B cell (primary cell): ENCODE results near the gene SLC9A3. TPM values are rescaled to one million over a fixed set of nuclear protein-coding genes. Genes with fewer than 3 reads are reported as not detected.

Experiments
- ATAC-seq: fragments of 200-7000 bp; cut with Tn5 transposase; one replicate; pipeline ENCODE4 v1.10.0; 2021; ENCODE audit warnings: low read depth, mild to moderate bottlenecking, moderate number of reproducible peaks, moderate library complexity
- CTCF ChIA-PET: fragments of 350-600 bp; sonication (Branson Sonifier 250); formaldehyde crosslinking; loops from one replicate; lab custom pipeline; 2021; ENCODE audit warnings: antibody characterized with exemption, inconsistent platforms; lab: Charles Lee
- POLR2A ChIA-PET: fragments of 350-600 bp; sonication (Branson Sonifier 250); formaldehyde crosslinking; loops from one replicate; lab custom pipeline; 2021; ENCODE audit warnings: antibody characterized with exemption; lab: Charles Lee
- DNase-seq: peaks from one replicate; pipeline ENCODE4 v3.0.0; 2013
- H2AFZ ChIP-seq: 2 replicates; pipeline ENCODE4 v1.6.1; 2012; ENCODE audit warnings: mild to moderate bottlenecking, low read depth, low read length; ENCODE audit not compliant: insufficient read depth, poor library complexity, severe bottlenecking
- H3K27ac ChIP-seq, 2 donors: 1 replicate in 1 of 2; 2 replicates in 1 of 2; pipeline ENCODE4 v1.5.1; 2012 to 2013; ENCODE audit warnings: low read length in 2 of 2, mild to moderate bottlenecking in 2 of 2, moderate library complexity in 1 of 2
- H3K27me3 ChIP-seq, 4 experiments: fragments of 200-600 bp in 1 of 4; sonication (generic) in 1 of 4; replicated peaks in 1 of 4; 1 replicate in 2 of 4; 2 replicates in 2 of 4; pipeline versions ENCODE4 v1.6.1 to v1.7.0; 2013 to 2016; ENCODE audit warnings: low read length in 3 of 4, mild to moderate bottlenecking in 2 of 4, mixed read lengths in 1 of 4, moderate library complexity in 1 of 4; ENCODE audit not compliant: insufficient read depth in 4 of 4, control insufficient read depth in 3 of 4; ENCODE audit errors: control extremely low read depth in 1 of 4
- H3K36me3 ChIP-seq, 2 experiments: replicated peaks in 1 of 2; 1 replicate in 1 of 2; 2 replicates in 1 of 2; pipeline versions ENCODE4 v1.6.1 to v1.7.1; 2013; ENCODE audit warnings: low read length in 1 of 2; ENCODE audit not compliant: insufficient read depth in 2 of 2, control insufficient read depth in 1 of 2; ENCODE audit errors: control extremely low read depth in 1 of 2, extremely low read depth in 1 of 2
- H3K4me1 ChIP-seq, 2 donors: fragments of 200-600 bp in 1 of 2; sonication (generic) in 1 of 2; 1 replicate in 1 of 2; 2 replicates in 1 of 2; pipeline versions ENCODE4 v1.5.1 to v1.6.1; 2013 to 2017; ENCODE audit warnings: low read length in 2 of 2; ENCODE audit not compliant: control insufficient read depth in 2 of 2, insufficient read depth in 2 of 2
- H3K4me2 ChIP-seq: replicated peaks from 2 replicates; pipeline ENCODE3; 2012; ENCODE audit warnings: mild to moderate bottlenecking, low read depth, low read length; ENCODE audit not compliant: poor library complexity, severe bottlenecking
- H3K4me3 ChIP-seq, 5 experiments: fragments of 200-600 bp in 1 of 5; sonication (generic) in 1 of 5; 1 replicate in 3 of 5; 2 replicates in 2 of 5; pipeline versions ENCODE4 v1.5.1 to v1.7.0; 2011 to 2016; ENCODE audit warnings: low read length in 4 of 5, mild to moderate bottlenecking in 4 of 5, low read depth in 2 of 5, control low read depth in 1 of 5, moderate library complexity in 1 of 5; ENCODE audit not compliant: insufficient read depth in 1 of 5; ENCODE audit errors: control extremely low read depth in 1 of 5, extremely low read depth in 1 of 5
- H3K79me2 ChIP-seq: fragments of 200-600 bp; sonication (generic); one replicate; pipeline ENCODE4 v1.6.0; 2016; ENCODE audit warnings: low read length; ENCODE audit not compliant: control insufficient read depth, insufficient read depth
- H3K9ac ChIP-seq: fragments of 200-600 bp; sonication (generic); 2 replicates; pipeline ENCODE4 v1.6.1; 2017; ENCODE audit warnings: mild to moderate bottlenecking, low read length, moderate library complexity
- H3K9me3 ChIP-seq, 3 donors: one replicate each; pipeline versions ENCODE4 v1.6.1 to v1.7.1; 2013; ENCODE audit warnings: low read length in 2 of 3; ENCODE audit not compliant: control insufficient read depth in 2 of 3, insufficient read depth in 1 of 3; ENCODE audit errors: control extremely low read depth in 1 of 3
- H4K20me1 ChIP-seq: 2 replicates; pipeline ENCODE4 v1.6.0; 2012; ENCODE audit warnings: mild to moderate bottlenecking, low read length; ENCODE audit not compliant: insufficient read depth, control insufficient read depth, poor library complexity, severe bottlenecking
- H3K27ac Mint-ChIP-seq: one replicate; pipeline ENCODE4 v1.8.0; 2021; ENCODE audit warnings: mixed read lengths
- H3K27me3 Mint-ChIP-seq: one replicate; pipeline ENCODE4 v1.8.0; 2021; ENCODE audit warnings: mixed read lengths
- H3K4me1 Mint-ChIP-seq: one replicate; pipeline ENCODE4 v1.8.0; 2021; ENCODE audit warnings: mixed read lengths
- H3K4me3 Mint-ChIP-seq: one replicate; pipeline ENCODE4 v1.8.0; 2021; ENCODE audit warnings: mixed read lengths
- H3K9me3 Mint-ChIP-seq: one replicate; pipeline ENCODE4 v1.8.0; 2022; ENCODE audit warnings: mixed read lengths; ENCODE audit not compliant: insufficient read depth
- CTCF ChIP-seq: fragments of 200-600 bp; IDR thresholded peaks from one replicate; pipeline ENCODE4 v1.8.0; 2022; ENCODE audit warnings: antibody characterized with exemption, mild to moderate bottlenecking
- EZH2 ChIP-seq: IDR thresholded peaks from 2 replicates; pipeline ENCODE4 v1.6.1; 2012; ENCODE audit warnings: borderline replicate concordance, low read depth, mild to moderate bottlenecking, moderate library complexity, low read length; ENCODE audit not compliant: insufficient read depth, poor library complexity, severe bottlenecking
- WGBS: methylation state at CpG from one replicate; pipeline ENCODE4 v1.1.5; 2013; ENCODE audit warnings: missing lambda C conversion rate; ENCODE audit not compliant: insufficient coverage; 5-methylcytosine and 5-hydroxymethylcytosine counted together
- intact Hi-C: fragments of 100-400 bp; cut with micrococcal nuclease; formaldehyde crosslinking; loops from one replicate; pipeline ENCODE4 v1.10.0; 2022
- polyA plus RNA-seq: library from polyadenylated mRNA; depleted of rRNA; stranded (reverse); fragments of >200 nt; gene quantifications from 2 replicates; pipeline ENCODE4 v1.2.3, GENCODE V29; 2012
- total RNA-seq, 2 donors: library from RNA; stranded (reverse); fragments of 120-200 nt in 1 of 2; gene quantifications; 1 replicate in 1 of 2; 2 replicates in 1 of 2; pipeline versions ENCODE4 v1.2.3 to v1.2.4, GENCODE V29; 2013 to 2022

SLC9A3 gene
- total and polyA plus RNA-seq, 2 donors (not counting 1 experiment from before 2014, with no cell fraction given): 0.84 to 2.0 TPM

DNA sequence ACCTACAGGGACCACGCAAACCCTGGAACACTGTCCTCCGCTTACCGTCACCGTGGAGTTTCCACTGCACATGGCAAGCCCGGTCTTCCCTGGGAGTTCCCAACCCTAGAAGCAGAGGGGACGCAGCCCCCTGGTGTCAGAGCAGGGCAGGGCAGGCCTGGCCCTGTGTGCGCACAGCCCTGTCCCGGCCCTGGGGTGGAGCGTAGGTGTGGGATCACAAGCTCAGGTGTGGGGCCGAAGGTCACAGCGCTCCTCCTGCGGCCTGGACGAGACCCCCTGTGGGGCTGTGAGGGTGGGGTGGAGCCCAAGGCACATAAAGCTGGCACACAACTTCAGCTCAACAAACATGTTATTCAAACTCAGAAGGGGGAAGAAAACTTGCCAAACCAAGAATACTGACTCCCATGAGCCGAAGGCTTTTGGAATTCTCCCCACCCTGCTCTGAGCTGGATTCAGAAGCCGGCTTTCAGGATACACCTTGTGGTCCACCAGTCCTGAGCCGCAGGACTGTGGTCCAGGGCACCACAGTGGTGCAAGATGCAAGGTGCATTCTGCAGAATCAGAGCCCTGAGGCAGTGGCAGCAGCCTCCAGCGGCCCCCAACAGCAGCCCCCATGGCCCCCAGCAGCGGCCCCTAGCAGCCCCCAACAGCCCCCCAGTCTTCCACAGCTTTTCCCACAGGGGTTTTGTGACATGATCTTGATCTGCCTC, 93.1 kb downstream of the SLC9A3 start:
- TF ChIP-seq EZH2 (no peak), CTCF (peak; percentile 67)
- DNase-seq (peak; percentile 46), ATAC-seq (peak; percentile 88)
- Histone ChIP-seq H4K20me1 (no peaks in the 10 kb centered on the region), H3K79me2 (no peaks in the 10 kb centered on the region), H3K27ac (no peak overlapping the region), H3K9ac (no peak overlapping the region), H3K36me3 (no peaks in the 10 kb centered on the region), H3K4me2 (no peak overlapping the region), H3K4me3 (no peak overlapping the region), H2AFZ (no peak overlapping the region), H3K9me3 (peaks cover 0 to 3% (median 0%) of the 10 kb centered on the region in 3 donors), H3K27me3 (peaks cover 0 to 10% (median 2%) of the 10 kb centered on the region in 4 experiments), H3K4me1 (no peaks in the 10 kb centered on the region)
- Mint-ChIP-seq H3K27ac (no peak overlapping the region), H3K4me3 (no peak overlapping the region), H3K4me1 (no peaks in the 10 kb centered on the region), H3K27me3 (peaks cover 12% of the 10 kb centered on the region), H3K9me3 (no peaks in the 10 kb centered on the region)
- POLR2A ChIA-PET: no interaction called here
- intact Hi-C loops: loop anchor here (1.0 kb wide), 1 partner anchor 243 kb away; no protein-coding TSS in a partner anchor
- CTCF ChIA-PET: interaction anchor here (0.9 to 5.1 kb wide), 10 partner anchors 15 to 243 kb away, joined by 3 to 41 read pairs (median 5); partner anchors contain the start of gene PDCD6
- 43% methylated on average over 14 of the region's 18 CpGs for WGBS
